OCI-LY7 (cell line): ENCODE data around the gene AKAP8L.

ENCODE experiments used
- CTCF ChIP-seq: fragments of 200-600 bp; sonication (generic); conservative IDR thresholded peaks from 2 replicates; pipeline ENCODE4 v1.5.1; 2014; ENCODE audit warnings: mild to moderate bottlenecking, antibody characterized with exemption, low read length, moderate library complexity, mixed read lengths
- EZH2phosphoT487 ChIP-seq: fragments of 200-600 bp; sonication (generic); IDR thresholded peaks from 2 replicates; pipeline ENCODE4 v1.6.1; 2018; ENCODE audit warnings: low read depth, borderline replicate concordance, mild to moderate bottlenecking, mixed run types, antibody characterized with exemption, low read length, moderate library complexity, mixed read lengths

GRCh38 chr19:15429825-15430467 is 11.2 kb upstream of the AKAP8L start:
- TF ChIP-seq CTCF = no peak
- TF ChIP-seq EZH2phosphoT487 = no peak
